ENCODE data around the gene RIMS4.

Gene RIMS4

DNA sequence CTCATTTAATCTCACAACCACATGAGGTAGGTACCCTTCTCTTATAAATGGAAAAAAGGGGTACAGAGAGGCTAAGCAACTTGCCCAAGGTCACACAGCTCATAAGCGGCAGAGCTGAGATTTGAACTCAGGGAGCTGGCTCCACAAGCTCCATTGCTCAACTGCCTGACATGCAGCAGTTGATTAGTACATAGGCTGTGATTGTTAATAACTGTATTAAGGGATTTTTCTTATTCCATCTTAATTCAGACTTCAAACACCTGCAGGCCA lies 88.6 kb downstream of the RIMS4 start:
- no CpG with 5 or more reads among the region's 1 CpG for WGBS (ENCODE audit: insufficient coverage)
- ChIA-PET POLR2A (no interaction called here), CTCF (interaction anchor here (1.0 to 1.3 kb wide), 3 partner anchors 10 to 139 kb away, joined by 3 to 6 read pairs (median 4); no protein-coding TSS in a partner anchor)
- Histone ChIP-seq H3K9me3 (ENCODE audit: control extremely low read depth in 1 of 5, control insufficient read depth in 4 of 5, insufficient read depth in 2 of 5, low read depth in 1 of 5, low read length in 4 of 5) (no peaks in the 10 kb centered on the region), H3K4me1 (ENCODE audit: control extremely low read depth in 1 of 4, control insufficient read depth in 4 of 4, insufficient read depth in 4 of 4, low read length in 3 of 4) (peaks cover 0 to 12% (median 7%) of the 10 kb centered on the region in 4 experiments), H3K27ac (ENCODE audit: insufficient read depth in 1 of 2, low read depth in 1 of 2, low read length in 2 of 2, poor library complexity in 1 of 2, severe bottlenecking in 2 of 2) (no peak overlapping the region), H3K27me3 (replicated peaks in 2 of 5; ENCODE audit: control insufficient read depth in 4 of 5, insufficient read depth in 5 of 5, low read length in 4 of 5) (no peaks in the 10 kb centered on the region), H3K36me3 (ENCODE audit: control insufficient read depth in 4 of 4, insufficient read depth in 4 of 4, low read length in 3 of 4) (no peaks in the 10 kb centered on the region), H3K4me3 (ENCODE audit: control insufficient read depth in 1 of 7, extremely low read depth in 1 of 7, insufficient read depth in 4 of 7, low read depth in 2 of 7, low read length in 6 of 7) (no peak overlapping the region)
- DNase-seq = no peak

DNA sequence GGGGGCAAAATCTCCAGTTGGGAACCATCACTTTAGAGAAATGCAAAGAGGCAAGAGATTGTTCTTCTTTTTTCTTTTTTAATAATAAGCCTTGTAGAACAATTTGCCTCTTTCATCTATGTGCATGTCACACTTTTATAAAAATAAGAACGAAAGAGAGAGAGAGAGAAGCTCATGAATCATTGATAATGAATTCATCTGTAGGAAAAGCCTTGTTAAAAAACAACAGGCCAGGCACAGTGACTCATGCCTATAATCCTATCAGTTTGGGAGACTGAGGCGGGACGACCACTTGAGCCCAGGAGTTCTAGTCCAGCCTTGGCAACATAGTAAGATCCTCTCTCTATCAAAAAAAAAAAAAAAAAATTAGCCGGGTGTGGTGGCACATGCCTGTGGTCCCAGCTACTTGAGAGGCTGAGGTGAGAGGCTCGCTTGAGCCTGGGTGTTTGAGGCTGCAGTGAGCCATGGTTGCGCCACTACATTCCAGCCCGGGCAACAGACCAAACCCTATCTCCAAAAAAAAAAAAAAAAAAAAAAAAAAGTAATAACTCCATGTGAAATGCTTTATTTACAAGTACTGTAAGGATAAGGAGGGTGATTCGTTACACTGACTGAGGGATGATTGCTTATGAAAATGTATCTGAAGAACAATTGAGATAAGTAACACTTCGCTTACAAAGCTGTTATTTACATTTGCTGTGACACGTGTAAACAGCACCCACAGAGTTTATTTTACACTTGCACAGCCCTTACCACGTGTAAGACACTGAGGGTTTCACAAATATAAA lies 89.2 kb downstream of the RIMS4 start:
- no CpG with 5 or more reads among the region's 11 CpGs for WGBS (ENCODE audit: insufficient coverage)
- Histone ChIP-seq H3K36me3 (ENCODE audit: control insufficient read depth in 4 of 4, insufficient read depth in 4 of 4, low read length in 3 of 4) (no peaks in the 10 kb centered on the region), H3K27me3 (replicated peaks in 2 of 5; ENCODE audit: control insufficient read depth in 4 of 5, insufficient read depth in 5 of 5, low read length in 4 of 5) (no peaks in the 10 kb centered on the region), H3K27ac (ENCODE audit: insufficient read depth in 1 of 2, low read depth in 1 of 2, low read length in 2 of 2, poor library complexity in 1 of 2, severe bottlenecking in 2 of 2) (no peak overlapping the region), H3K4me3 (ENCODE audit: control insufficient read depth in 1 of 7, extremely low read depth in 1 of 7, insufficient read depth in 4 of 7, low read depth in 2 of 7, low read length in 6 of 7) (no peak overlapping the region), H3K4me1 (ENCODE audit: control extremely low read depth in 1 of 4, control insufficient read depth in 4 of 4, insufficient read depth in 4 of 4, low read length in 3 of 4) (peaks cover 0 to 12% (median 7%) of the 10 kb centered on the region in 4 experiments), H3K9me3 (ENCODE audit: control extremely low read depth in 1 of 5, control insufficient read depth in 4 of 5, insufficient read depth in 2 of 5, low read depth in 1 of 5, low read length in 4 of 5) (no peaks in the 10 kb centered on the region)
- no peak for DNase-seq
- ChIA-PET POLR2A (no interaction called here), CTCF (interaction anchor here (1.0 to 1.3 kb wide), 3 partner anchors 10 to 139 kb away, joined by 3 to 6 read pairs (median 4); no protein-coding TSS in a partner anchor)

DNA sequence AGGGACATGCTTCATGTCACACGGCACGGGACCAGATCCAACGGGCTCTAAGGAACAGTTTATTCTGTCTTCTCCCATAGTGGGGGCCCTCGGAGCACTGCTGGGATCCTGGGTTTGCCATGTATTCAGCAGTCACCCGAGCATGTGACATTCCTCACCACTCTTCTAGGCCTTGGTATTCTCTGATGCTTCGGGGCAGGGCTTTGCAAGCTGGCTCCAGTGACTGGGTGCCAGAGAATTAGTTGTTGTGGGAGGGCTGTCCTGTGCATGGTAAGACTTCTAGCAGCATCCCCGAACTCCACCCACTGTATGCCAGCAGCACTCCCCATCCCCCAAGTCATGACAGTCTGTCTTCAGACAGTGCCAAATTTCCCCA lies 89.7 kb downstream of the RIMS4 start:
- H3K4me3 ChIP-seq (ENCODE audit: control insufficient read depth in 1 of 7, extremely low read depth in 1 of 7, insufficient read depth in 4 of 7, low read depth in 2 of 7, low read length in 6 of 7) = no peak overlapping the region
- H3K27me3 ChIP-seq (replicated peaks in 2 of 5; ENCODE audit: control insufficient read depth in 4 of 5, insufficient read depth in 5 of 5, low read length in 4 of 5) = no peaks in the 10 kb centered on the region
- ChIA-PET POLR2A (no interaction called here), CTCF (interaction anchor here (1.3 kb wide), 1 partner anchor 11 kb away, joined by 6 read pairs; no protein-coding TSS in a partner anchor)
- no peak for DNase-seq
- H3K27ac ChIP-seq (ENCODE audit: insufficient read depth in 1 of 2, low read depth in 1 of 2, low read length in 2 of 2, poor library complexity in 1 of 2, severe bottlenecking in 2 of 2) = no peak overlapping the region
- no peaks in the 10 kb centered on the region for H3K36me3 ChIP-seq (ENCODE audit: control insufficient read depth in 4 of 4, insufficient read depth in 4 of 4, low read length in 3 of 4)
- no peaks in the 10 kb centered on the region for H3K9me3 ChIP-seq (ENCODE audit: control extremely low read depth in 1 of 5, control insufficient read depth in 4 of 5, insufficient read depth in 2 of 5, low read depth in 1 of 5, low read length in 4 of 5)
- WGBS (ENCODE audit: insufficient coverage) = 96% methylated on average over 6 of the region's 7 CpGs
- H3K4me1 ChIP-seq (ENCODE audit: control extremely low read depth in 1 of 4, control insufficient read depth in 4 of 4, insufficient read depth in 4 of 4, low read length in 3 of 4) = peaks cover 0 to 12% (median 7%) of the 10 kb centered on the region in 4 experiments

DNA sequence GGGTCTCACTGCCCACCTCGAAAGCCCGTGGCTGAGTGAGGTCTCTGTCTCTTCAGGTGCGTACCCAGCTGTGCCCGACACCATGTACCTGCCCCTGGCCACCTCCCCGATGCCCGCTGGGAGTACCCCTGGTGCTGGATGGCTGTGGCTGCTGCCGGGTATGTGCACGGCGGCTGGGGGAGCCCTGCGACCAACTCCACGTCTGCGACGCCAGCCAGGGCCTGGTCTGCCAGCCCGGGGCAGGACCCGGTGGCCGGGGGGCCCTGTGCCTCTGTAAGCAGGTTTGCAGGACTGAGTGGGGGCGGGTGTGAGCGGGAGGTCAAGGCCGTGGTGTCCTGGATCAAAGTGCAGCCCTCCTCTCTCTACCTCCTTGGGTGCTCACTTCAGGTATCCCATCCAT lies 90.5 kb downstream of the RIMS4 start:
- CTCF ChIA-PET = no interaction called here
- H3K36me3 ChIP-seq (ENCODE audit: control insufficient read depth in 4 of 4, insufficient read depth in 4 of 4, low read length in 3 of 4) = no peaks in the 10 kb centered on the region
- 97% methylated on average over 18 of the region's 19 CpGs for WGBS (ENCODE audit: insufficient coverage)
- DNase-seq = no peak
- H3K9me3 ChIP-seq (ENCODE audit: control extremely low read depth in 1 of 5, control insufficient read depth in 4 of 5, insufficient read depth in 2 of 5, low read depth in 1 of 5, low read length in 4 of 5) = no peaks in the 10 kb centered on the region
- no peaks in the 10 kb centered on the region for H3K27me3 ChIP-seq (replicated peaks in 2 of 5; ENCODE audit: control insufficient read depth in 4 of 5, insufficient read depth in 5 of 5, low read length in 4 of 5)
- H3K4me1 ChIP-seq (ENCODE audit: control extremely low read depth in 1 of 4, control insufficient read depth in 4 of 4, insufficient read depth in 4 of 4, low read length in 3 of 4) = peaks cover 0 to 16% (median 10%) of the 10 kb centered on the region in 4 experiments
- POLR2A ChIA-PET = no interaction called here
- H3K4me3 ChIP-seq (ENCODE audit: control insufficient read depth in 1 of 7, extremely low read depth in 1 of 7, insufficient read depth in 4 of 7, low read depth in 2 of 7, low read length in 6 of 7) = no peak overlapping the region
- H3K27ac ChIP-seq (ENCODE audit: insufficient read depth in 1 of 2, low read depth in 1 of 2, low read length in 2 of 2, poor library complexity in 1 of 2, severe bottlenecking in 2 of 2) = no peak overlapping the region

GRCh38 chr20:44717986-44718385 lies 92.4 kb downstream of the RIMS4 start:
- peaks cover 0 to 15% (median 7%) of the 10 kb centered on the region in 4 experiments for H3K4me1 ChIP-seq (ENCODE audit: control extremely low read depth in 1 of 4, control insufficient read depth in 4 of 4, insufficient read depth in 4 of 4, low read length in 3 of 4)
- H3K9me3 ChIP-seq (ENCODE audit: control extremely low read depth in 1 of 5, control insufficient read depth in 4 of 5, insufficient read depth in 2 of 5, low read depth in 1 of 5, low read length in 4 of 5) = no peaks in the 10 kb centered on the region
- H3K27ac ChIP-seq (ENCODE audit: insufficient read depth in 1 of 2, low read depth in 1 of 2, low read length in 2 of 2, poor library complexity in 1 of 2, severe bottlenecking in 2 of 2) = no peak overlapping the region
- no peak overlapping the region for H3K4me3 ChIP-seq (ENCODE audit: control insufficient read depth in 1 of 7, extremely low read depth in 1 of 7, insufficient read depth in 4 of 7, low read depth in 2 of 7, low read length in 6 of 7)
- DNase-seq = no peak
- H3K36me3 ChIP-seq (ENCODE audit: control insufficient read depth in 4 of 4, insufficient read depth in 4 of 4, low read length in 3 of 4) = no peaks in the 10 kb centered on the region
- no peaks in the 10 kb centered on the region for H3K27me3 ChIP-seq (replicated peaks in 2 of 5; ENCODE audit: control insufficient read depth in 4 of 5, insufficient read depth in 5 of 5, low read length in 4 of 5)
- ChIA-PET POLR2A (no interaction called here), CTCF (interaction anchor here (0.9 to 1.9 kb wide), 5 partner anchors 13 to 156 kb away, joined by 3 to 7 read pairs (median 4); no protein-coding TSS in a partner anchor)
- WGBS (ENCODE audit: insufficient coverage) = 92% methylated on average over 9 of the region's 10 CpGs

DNA sequence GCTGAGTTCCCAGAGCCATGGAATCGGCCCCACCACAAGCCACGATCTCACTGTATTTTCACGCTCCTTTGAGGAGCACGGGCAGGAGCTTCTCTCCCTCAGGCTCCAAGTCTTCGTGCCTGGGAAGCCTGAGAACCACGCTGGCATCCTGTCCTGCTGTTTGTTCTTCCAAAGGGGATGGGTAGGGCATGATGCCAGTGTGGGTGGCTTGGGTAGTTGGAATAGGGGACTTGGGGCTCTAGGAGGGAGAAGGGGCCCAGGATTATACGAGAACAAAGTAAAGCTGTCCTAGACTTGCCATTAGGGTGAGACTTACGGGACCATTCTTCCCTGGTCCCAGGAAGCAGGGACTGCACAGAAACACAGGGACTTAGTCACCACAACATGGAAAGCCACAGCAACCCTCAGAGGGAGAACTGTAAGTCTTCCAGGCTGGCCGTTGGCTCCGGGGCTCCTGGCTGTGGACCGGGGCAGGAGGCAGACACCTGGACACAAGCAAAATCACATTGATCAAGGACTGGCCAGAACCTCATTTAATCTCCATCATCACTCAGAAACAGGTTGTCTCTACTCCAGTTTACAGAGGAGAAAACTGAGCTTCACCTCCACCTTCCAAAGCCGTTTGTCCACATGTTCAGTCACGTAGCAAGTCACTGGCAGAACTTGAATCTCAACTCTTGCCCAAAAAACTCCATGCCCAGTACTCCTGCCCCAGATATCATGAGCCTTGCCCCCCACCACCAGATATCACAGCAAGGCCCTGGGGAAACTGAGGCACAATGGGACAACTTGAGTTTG lies 93.8 kb downstream of the RIMS4 start:
- peaks cover 0 to 13% (median 6%) of the 10 kb centered on the region in 4 experiments for H3K4me1 ChIP-seq (ENCODE audit: control extremely low read depth in 1 of 4, control insufficient read depth in 4 of 4, insufficient read depth in 4 of 4, low read length in 3 of 4)
- WGBS (ENCODE audit: insufficient coverage) = 95% methylated on average over 10 of the region's 13 CpGs
- DNase-seq = no peak
- no peak overlapping the region for H3K4me3 ChIP-seq (ENCODE audit: control insufficient read depth in 1 of 7, extremely low read depth in 1 of 7, insufficient read depth in 4 of 7, low read depth in 2 of 7, low read length in 6 of 7)
- ChIA-PET POLR2A (interaction anchor here (0.8 kb wide), 1 partner anchor 522 kb away, joined by 3 read pairs; no protein-coding TSS in a partner anchor), CTCF (interaction anchor here (1.1 to 1.9 kb wide), 3 partner anchors 14 to 33 kb away, joined by 3 to 7 read pairs (median 4); no protein-coding TSS in a partner anchor)
- no peaks in the 10 kb centered on the region for H3K9me3 ChIP-seq (ENCODE audit: control extremely low read depth in 1 of 5, control insufficient read depth in 4 of 5, insufficient read depth in 2 of 5, low read depth in 1 of 5, low read length in 4 of 5)
- no peak overlapping the region for H3K27ac ChIP-seq (ENCODE audit: insufficient read depth in 1 of 2, low read depth in 1 of 2, low read length in 2 of 2, poor library complexity in 1 of 2, severe bottlenecking in 2 of 2)
- no peaks in the 10 kb centered on the region for H3K27me3 ChIP-seq (replicated peaks in 2 of 5; ENCODE audit: control insufficient read depth in 4 of 5, insufficient read depth in 5 of 5, low read length in 4 of 5)
- H3K36me3 ChIP-seq (ENCODE audit: control insufficient read depth in 4 of 4, insufficient read depth in 4 of 4, low read length in 3 of 4) = no peaks in the 10 kb centered on the region
